CD4-positive, alpha-beta T cell treated with Interleukin-1 beta for 1 hour (primary cell): ENCODE measurements around the gene ENO1.
A peak's percentile ranks its signal among the peaks of the same experiment; 100 is the strongest.
"Not testable (repeated sequence)": the region's sequence is repeated elsewhere in the genome, so short reads cannot be mapped to it uniquely, and the experiment has no call there.

Experiments
- DNase-seq, 2 donors: peaks; one replicate each; pipeline ENCODE4 v3.0.0-alpha.2; 2020 to 2022

ENO1 gene

DNA sequence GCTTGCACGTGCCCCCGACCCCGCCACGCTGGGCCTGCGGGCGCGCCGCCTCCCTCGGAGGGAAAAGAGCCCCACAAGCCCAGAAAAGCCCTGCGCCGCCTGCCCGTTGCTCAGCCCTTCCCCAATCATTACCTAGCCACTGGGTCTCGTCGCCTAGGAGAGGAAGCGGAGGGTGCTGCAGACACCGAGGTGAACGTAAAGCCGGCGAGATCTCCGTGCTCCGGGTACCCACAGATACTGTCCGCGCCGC lies at the start of gene ENO1:
Gene ENO1, minus strand, starts transcription at position 239 of the 250 bp plus-strand sequence. CDS start 3,778 bp downstream, outside the sequence.
- no peak for DNase-seq

DNA sequence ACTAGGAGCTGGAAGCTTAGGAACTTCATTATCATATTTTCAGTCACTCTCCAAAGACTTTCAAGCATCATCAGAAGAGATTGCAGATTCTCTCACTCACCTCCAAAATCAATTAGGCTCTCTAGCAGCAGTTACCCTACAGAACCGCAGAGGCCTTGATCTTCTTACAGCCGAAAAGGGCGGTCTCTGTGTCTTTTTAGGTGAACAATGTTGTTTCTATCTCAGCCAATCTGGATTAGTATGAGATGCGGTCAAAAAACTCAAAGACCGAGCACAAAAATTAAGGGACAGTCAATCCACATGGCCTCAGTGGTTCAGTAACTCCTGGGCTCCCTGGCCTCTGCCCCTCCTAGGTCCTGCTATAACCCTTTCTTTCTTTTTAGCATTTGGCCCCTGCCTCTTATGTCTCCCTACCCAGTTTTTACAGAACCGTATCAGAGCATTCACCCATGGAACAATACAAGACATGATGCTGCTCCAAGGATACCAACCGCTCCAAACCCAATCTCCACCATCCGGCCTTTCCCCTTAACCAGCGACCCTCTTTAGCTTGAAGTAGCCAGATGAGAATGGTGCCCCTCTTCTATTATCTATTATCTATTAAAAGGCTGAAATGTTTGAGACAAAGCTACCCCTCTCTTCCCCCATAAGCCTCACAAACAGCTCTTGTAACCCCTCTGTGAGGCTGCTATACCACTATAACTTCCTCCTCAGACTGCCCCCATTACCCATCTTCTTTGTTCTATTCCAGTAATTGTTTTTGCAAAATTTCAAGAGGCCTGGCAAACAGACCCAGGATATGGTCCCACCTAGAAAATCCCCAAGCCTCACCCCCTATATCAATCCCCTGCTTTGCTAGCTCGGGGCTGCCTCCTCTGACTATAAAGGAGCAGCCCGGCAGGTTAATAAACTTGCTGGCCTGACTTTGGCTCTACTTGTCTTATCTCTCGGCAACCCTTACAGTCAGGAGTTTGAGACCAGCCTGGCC lies 48.5 kb upstream of the ENO1 start:
- DNase-seq: peak; percentile 23 to 36

DNA sequence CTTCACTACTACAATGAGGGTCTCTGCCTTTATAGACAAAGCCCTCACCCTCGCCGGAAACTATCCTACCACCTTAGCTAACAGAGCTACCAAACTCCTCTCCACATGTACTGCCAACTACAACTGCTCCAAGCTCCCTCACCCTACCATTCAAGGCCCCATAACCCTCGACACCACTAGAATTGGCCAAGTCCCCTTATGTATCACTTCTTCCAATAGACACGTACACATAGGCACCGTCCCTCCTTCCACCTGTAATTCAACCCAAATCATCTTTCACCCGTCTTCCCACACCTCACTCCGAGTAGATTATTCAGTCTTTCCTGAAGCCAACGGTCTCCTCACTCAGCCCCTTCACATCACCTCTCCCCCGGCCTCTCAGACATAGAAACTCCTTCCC lies 47.5 kb upstream of the ENO1 start:
- no peak for DNase-seq

DNA sequence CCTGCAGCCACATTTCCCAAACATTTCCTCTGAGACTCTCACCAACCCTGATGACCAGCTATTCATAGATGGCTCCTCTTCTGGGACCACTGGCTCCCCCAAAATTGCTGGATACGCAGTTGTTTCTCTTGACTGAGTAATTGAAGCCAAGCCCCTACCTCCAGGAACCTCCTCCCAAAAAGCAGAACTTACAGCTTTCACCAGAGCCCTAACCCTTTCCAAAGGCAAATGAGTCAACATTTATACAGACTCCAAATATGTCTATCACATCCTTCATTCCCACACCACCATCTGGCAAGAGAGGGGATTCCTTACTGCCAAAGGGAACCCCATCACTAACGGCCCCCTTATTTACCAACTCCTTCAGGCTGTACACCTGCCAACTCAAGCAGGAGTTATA lies 46.9 kb upstream of the ENO1 start:
- DNase-seq: no peak

DNA sequence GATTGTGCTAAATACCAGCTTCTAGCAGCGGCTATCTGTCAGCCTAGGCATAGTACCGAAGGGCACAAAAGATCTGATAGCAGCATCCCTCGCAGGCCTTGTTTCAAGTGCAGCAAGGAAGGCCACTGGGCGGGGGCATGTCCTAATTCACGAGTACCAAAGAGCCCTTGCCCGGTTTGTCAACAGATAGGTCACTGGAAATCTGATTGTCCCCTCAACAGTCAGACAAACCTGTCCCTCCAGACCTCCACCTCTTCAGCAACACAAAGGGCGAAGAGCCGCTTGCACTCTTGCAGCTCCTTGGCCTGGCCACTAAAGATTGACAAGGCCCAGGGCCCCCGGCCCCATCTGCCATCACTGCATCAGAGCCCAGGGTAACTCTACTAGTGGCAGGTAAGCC lies 44.5 kb upstream of the ENO1 start:
- DNase-seq: no peak

DNA sequence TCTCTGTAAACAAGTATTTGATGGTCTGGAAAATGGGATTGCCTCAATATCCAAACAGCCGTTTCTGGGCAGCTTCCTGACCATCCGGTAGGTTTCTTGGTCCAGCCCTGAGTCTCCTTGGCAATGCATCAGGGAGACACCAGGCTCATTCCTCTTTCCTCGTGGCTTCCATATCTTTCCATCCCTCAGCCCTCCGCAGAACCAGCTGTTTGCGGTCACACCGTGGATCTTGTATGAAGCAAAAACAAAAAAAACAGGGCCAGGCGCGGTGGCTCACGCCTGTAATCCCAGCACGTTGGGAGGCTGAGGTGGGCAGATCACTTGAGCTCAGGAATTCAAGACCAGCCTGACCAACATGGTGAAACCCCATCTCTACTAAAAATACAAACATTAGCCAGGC lies 39.0 kb upstream of the ENO1 start:
- DNase-seq: not testable (repeated sequence)

DNA sequence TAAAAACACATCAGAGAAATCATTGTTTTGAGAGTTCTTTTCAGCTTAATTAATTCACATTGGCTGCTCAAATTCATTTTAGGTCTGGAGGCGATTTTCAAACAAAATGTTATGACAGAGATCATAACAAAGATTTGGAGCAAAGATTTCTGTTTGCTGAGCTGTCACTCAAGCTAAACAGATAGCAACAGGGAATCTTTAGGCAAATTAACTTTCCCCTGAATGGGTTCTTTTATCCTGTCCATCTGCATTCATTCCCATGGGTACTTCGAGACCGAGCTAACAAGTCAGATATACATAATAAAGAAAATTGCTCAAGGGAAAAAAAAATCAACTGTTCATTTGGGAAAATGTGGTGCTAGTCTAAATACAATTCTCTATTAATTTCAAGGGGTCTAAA lies 37.0 kb upstream of the ENO1 start:
- DNase-seq: no peak

DNA sequence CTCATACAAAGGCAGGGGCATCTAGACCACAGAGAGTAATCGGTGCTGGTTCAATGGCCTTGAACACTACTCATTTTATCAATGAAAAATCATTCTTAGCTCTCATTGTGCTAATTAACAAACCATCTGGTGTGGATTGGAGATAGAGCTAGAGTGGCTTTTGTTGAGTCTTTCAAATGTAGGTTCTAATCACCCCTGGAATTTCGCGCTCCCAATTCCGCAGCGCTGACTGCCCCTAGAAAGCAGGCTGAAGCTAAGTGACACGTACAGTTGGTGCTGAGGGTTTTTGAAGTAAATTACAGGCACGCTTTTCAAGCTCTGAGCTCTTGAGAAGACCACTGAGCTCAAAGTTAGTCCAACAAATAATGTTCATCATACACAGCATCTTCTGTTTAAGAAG lies 36.0 kb upstream of the ENO1 start:
- DNase-seq: no peak

DNA sequence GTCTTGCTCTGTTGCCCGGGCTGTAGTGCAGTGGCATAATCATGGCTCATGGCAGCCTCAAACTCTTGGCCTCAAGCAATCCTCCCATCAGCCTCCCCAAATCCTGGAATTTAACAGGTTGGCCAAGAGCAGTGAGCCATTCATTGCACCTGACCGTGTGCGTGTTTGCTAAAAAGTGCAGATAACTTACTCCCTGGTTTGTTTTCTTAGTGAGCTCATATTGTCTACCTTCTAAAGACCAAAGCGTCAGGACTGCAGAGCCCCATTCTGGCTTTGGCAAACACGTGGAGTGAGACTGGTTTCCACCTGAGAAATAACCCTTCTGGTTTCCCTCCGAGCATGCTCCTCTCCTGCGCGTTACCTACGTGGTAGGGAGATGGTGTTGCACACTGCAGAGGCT lies 35.0 kb upstream of the ENO1 start:
- no peak for DNase-seq

DNA sequence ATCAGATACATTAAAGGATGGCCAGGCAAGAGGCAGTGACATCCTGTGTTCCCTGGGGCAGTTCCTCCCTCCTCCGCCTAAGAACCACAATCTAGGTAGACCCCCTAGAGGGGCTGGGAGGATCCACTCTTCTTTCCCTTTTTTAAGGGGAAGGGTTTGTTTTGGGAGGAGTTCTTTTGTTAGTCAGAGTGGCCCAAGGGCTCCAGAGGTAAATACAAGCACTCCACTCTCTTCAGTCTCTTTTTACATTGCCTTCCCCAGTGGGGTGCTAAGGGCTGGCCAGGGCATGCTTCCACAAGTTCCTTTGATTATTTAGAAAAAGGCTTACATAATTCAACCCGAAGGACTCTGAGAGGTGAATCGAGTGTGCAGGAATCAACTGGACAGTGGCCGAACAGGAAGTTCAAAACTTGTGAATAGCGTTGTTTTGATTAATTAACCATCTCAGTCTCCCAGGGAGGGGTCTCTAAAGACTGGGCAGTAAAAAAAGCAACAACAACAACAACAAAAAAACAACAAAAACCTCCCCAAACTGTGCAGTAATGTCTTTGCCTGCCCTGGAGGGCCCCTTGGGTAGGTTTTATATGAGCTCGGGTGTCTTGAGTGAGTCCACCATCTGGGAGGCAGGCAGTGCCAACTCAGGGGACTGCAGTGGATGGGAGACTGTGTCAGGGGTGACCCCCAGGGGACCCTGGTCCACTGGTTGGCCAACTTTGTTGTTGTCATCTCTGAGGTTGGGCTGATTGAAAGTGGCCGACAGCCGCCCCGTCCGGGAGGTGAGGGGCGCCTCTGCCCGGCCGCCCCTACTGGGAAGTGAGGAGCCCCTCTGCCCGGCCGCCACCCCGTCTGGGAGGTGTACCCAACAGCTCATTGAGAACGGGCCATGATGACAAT lies 33.2 kb upstream of the ENO1 start:
- DNase-seq: no peak

DNA sequence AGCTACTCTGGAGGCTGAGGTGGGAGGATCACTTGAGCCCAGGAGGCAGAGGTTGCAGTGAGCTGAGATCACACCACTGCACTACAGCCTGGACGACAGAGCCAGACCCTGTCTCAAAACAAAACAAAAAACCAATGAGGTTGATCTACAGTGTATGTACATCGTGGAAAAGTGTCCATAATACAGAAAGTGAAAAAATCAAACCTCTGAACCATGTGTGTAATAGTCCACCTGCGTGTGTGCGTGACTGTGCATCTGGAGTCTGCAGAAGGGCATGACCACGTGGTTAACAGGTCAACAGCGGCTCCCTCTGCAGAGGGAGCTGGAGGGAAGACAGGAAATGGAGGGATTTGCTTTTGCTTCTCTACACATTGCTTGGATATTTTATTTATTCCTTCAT lies 32.4 kb upstream of the ENO1 start:
- DNase-seq: no peak

DNA sequence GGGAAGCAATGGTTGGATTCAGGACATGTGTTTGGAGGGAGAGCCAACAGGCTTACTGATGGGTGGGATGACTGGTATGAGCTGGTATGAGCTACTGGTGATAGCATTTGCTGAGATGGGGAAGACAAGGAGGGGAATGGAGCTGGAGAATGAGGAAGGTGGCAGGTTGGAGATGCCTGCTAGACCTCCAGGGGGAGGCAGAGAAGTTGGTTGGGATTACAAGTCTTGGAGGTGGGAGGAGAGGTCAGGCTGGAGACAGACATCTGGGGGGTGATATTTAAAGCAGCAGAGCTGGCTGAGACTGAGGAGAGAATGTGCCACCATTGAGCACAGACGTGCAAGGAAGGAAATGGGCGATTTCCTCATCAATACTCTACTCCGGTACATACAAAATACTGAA lies 31.8 kb upstream of the ENO1 start:
- no peak for DNase-seq

DNA sequence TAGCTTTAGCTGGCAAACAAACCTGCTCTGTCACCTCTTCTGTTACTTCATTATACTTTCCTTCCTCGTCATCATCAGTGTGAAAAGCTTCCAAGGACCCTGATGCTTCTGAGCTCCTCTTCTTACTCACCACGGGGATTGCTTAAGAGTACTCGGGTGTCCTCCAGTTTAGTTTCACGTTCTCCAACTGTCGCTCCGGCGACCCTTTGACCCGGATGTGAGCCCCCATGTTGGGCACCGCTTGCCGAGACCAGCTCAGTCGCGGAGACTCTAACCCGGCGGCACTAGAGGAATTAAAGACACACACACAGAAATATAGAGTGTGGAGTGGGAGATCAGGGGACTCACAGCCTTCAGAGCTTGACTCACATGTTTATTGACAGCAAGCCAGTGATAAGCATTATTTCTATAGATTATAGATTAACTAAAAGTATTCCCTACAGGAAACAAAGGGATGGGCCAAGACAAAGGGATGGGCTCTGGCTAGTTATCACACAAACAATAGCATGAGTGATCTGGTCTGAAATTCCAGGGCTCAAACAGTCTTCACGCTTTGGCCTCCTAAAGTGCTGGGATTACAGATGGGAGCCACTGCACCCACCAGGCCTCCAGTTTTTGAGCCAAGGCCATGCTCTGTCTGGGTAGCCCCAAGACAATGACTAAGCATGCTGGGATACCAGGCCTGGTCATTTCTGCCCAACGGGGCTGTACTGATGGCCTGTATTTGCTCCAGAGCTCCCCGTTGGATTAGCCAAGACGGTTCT lies 30.1 kb upstream of the ENO1 start:
- peak in 1 of 2 donors; percentile 20 for DNase-seq

DNA sequence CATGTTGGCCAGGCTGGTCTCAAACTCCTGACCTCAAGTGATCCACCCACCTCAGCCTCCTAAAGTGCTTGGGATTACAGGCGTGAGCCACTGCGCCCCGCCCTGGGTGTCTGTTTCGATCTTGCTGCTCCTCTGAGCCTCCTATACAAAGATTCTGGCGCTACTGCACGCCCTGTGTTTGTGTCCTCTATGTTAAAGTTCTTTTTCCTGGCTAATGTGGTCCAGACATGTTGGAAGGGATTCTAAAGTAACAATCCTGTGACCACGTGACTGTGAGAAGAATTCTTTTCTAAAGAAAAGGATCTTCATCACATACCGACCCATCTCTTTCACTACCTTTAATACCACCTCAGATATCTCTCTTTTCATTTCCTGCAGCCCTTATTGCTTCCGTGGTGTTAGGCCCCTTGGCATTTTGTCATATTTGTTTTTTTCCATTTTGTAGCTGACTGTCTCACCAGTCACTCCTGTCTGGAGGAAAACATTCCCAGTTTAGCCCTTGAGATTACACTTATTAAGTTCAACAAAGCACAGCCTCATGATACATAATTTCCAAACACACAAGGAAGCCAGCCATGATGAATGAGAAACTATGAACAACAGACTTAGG lies 27.2 kb upstream of the ENO1 start:
- no peak for DNase-seq

DNA sequence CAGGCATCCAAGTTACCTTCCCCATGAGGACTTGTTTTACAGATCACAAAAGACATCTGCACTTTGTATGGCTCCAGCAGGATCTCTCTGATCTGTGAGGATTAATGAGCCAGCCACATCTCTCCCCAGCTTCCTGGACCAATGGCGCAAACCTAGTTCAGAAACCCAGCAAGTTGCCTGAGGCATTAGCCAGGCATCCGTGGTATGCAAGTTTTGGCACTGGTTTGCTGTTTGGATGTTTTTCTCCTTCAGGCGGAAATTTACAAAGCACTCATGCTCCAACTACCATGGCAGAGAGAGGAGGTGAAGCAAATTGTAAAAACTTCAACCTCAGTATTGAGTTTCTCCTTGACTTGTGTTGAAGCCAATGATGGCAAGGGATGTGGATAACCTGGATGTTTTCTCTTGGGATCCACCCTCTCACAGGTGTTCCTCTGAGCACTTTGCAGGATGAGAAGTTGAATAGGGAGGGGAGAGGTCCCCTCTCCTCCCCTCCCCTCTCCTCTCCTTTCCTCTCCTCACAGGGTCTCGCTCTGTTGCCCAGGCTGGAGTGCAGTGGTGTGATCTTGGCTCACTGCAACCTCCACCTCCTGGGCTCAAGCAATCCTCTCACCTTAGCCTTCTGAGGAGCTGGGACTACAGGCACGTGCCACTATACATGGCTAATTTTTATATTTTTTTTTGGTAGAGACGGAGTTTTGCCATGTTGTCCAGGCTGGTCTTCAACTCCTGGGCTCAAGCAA lies 25.6 kb upstream of the ENO1 start:
- DNase-seq: no peak

DNA sequence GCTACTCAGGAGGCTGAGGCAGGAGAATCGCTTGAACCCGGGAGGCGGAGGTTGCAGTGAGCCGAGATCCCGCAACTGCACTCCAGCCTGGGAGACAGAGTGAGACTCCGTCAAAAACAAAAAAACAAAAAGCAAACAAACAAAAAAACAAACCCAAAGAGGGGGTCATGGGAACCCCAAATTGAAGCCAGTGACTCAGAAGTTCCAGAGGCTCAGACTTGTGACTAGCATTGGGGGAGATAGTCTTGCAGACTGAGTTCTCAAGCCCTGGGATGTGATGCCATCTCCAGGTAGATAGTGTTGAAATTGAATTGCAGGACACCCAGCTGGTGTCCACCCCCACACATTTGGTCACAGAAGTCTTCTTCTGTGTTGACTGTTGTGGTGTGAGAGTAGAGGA lies 24.9 kb upstream of the ENO1 start:
- no peak for DNase-seq

DNA sequence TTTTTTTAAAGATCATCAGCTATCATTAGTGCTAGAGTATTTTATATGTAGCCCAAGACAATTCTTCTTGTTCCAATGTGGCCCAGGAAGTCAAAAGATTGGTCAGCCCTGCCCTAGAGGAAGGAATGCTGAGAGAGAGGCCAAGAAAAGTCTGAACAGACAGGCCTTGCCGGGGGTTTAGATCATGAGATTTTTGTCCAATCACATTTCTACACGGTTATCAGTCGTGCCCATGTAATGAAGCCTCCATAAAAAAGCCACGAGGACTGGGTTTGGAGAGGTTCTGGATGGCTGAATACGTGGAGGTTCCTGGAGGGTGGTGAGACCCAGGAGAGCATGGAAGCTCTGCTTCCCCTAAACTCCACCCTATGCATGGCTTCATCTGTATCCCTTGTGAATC lies 24.3 kb upstream of the ENO1 start:
- DNase-seq: no peak

DNA sequence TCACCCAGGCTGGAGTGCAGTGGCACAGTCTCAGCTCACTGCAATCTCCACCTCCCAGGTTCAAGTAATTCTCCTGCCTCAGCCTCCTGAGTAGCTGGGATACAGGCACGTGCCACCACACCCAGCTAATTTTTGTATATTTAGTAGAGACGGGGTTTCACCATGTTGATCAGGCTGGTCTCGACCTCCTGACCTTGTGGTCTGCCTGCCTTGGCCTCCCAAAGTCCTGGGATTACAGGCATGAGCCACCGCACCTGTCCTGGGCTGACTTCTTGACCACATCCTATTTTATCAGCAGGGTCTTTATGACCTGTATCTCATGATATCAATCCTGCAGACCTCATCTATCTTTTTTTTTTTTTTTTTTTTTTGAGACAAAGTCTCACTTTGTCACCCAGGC lies 22.2 kb upstream of the ENO1 start:
- DNase-seq: not testable (repeated sequence)

DNA sequence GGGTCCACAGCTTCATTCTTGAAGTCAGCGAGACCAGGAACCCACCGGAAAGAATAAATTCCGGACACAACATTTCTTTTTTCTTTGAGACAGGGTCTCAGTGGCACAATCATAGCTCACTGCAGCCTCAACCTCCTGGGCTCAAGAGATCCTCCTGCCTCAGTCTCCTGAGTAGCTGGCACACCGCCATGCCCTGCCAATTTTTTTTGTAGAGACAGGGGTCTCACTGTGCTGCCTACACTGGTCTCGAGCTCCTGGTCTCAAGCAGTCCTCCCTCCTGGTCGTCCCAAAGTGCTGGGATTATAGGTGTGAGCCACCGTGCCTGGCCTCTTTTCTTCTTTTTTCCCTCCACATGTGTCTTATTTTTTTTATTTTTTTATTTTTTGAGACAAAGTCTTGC lies 20.6 kb upstream of the ENO1 start:
- no peak for DNase-seq

DNA sequence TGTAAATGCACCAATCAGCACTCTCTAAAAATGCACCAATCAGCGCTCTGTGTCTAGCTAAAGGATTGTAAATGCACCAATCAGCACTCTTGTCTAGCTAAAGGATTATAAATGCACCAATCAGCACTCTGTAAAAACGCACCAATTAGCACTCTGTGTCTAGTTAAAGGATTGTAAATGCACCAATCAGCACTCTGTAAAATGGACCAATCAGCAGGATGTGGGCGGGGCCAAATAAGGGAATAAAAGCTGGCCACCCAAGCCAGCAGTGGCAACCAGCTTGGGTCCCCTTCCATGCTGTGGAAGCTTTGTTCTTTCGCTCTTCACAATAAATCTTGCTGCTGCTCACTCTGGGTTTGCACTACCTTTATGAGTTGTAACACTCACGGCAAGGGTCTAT lies 19.9 kb upstream of the ENO1 start:
- not testable (repeated sequence) for DNase-seq

DNA sequence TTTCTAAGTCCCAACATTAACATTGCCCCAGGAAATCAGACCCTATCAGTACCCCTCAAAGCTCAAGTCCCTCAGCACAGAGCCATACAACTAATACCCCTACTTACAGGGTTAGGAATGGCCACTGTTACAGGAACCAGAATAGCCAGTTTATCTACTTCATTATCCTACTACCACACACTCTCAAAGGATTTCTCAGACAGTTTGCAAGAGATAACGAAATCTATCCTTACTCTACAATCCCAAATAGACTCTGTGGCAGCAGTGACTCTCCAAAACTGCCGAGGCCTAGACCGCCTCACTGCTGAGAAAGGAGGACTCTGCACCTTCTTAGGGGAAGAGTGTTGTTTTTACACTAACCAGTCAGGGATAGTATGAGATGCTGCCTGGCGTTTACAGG lies 19.0 kb upstream of the ENO1 start:
- DNase-seq: not testable (repeated sequence)

DNA sequence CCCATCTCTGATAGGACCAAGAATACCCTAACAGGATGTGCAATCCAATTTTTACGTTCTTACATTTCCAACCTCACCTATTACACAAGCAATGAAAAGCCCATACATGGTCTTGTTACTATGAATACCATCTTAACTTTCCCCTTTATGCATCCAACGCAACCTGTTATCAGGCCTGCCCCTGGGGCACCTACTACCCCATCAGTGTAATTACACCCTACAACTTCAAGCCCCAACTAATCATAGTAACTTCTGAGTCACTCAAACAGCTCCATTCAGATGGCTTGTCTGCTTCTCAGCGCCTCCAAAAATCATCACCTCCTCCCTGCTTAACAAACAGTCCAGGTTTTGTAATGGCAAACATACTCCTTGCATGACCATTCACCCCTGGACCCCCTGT lies 18.3 kb upstream of the ENO1 start:
- DNase-seq: not testable (repeated sequence)
